Cardiac muscle cell (in vitro differentiated cells and primary cell): Measurements from ENCODE around the gene MRPL40. TPM values are rescaled to one million over a fixed set of nuclear protein-coding genes. Genes with fewer than 3 reads are reported as not detected.
A peak's percentile ranks its signal among the peaks of the same experiment; 100 is the strongest.

Experiments
- DNase-seq, 2 donors: peaks; one replicate each; pipeline versions ENCODE4 v3.0.0 to v3.0.0-alpha.2; 2010 to 2017; ENCODE audit warnings: low read depth in 1 of 2, low spot score in 1 of 2
- H3K27ac ChIP-seq: fragments of 200-600 bp; sonication (generic); 2 replicates; pipeline ENCODE4 v1.5.1; 2016
- H3K27me3 ChIP-seq: fragments of 200-600 bp; sonication (generic); 2 replicates; pipeline ENCODE4 v1.6.0; 2016; ENCODE audit warnings: control low read depth
- H3K36me3 ChIP-seq: fragments of 200-600 bp; sonication (generic); 2 replicates; pipeline ENCODE4 v1.5.1; 2016; ENCODE audit warnings: control low read depth
- H3K4me1 ChIP-seq: fragments of 200-600 bp; sonication (generic); 2 replicates; pipeline ENCODE4 v1.8.1; 2017; ENCODE audit warnings: low read depth, mild to moderate bottlenecking, mixed run types
- H3K4me3 ChIP-seq: fragments of 200-600 bp; sonication (generic); 2 replicates; pipeline ENCODE4 v1.5.1; 2016; ENCODE audit warnings: mild to moderate bottlenecking
- H3K9me3 ChIP-seq: fragments of 200-600 bp; sonication (generic); 2 replicates; pipeline ENCODE4 v1.5.1; 2017; ENCODE audit warnings: low read depth, mild to moderate bottlenecking, control low read depth
- CTCF ChIP-seq: IDR thresholded peaks from 2 replicates; pipeline ENCODE4 v1.5.1; 2012; ENCODE audit warnings: low read depth, mild to moderate bottlenecking, low read length
- polyA plus RNA-seq: library from polyadenylated mRNA; unstranded; fragments of >200 nt; fragmentation: Nextera tagmentation; extraction: Ambion mirVana; gene quantifications from 2 replicates; pipeline ENCODE4 v1.2.1, GENCODE V29; 2016
- total RNA-seq: library from RNA; depleted of rRNA; stranded (reverse); fragments of >200 nt; gene quantifications from 2 replicates; pipeline ENCODE4 v1.2.3, GENCODE V29; 2016

The MRPL40 gene
- total and polyA plus RNA-seq, 2 experiments from 2014 or later = 38.7 to 91.3 TPM

GRCh38 chr22:19387575-19387974 is 44.8 kb upstream of the MRPL40 start:
- peaks cover 79% of the 10 kb centered on the region for H3K36me3 ChIP-seq
- DNase-seq = no peak
- TF ChIP-seq CTCF = no peak
- H3K9me3 ChIP-seq = no peaks in the 10 kb centered on the region
- H3K4me1 ChIP-seq = no peaks in the 10 kb centered on the region
- H3K4me3 ChIP-seq = no peak overlapping the region
- H3K27ac ChIP-seq = peak overlapping the region; percentile 39
- no peaks in the 10 kb centered on the region for H3K27me3 ChIP-seq

GRCh38 chr22:19393704-19394103 is 38.6 kb upstream of the MRPL40 start:
- no peak overlapping the region for H3K27ac ChIP-seq
- no peak overlapping the region for H3K4me3 ChIP-seq
- H3K27me3 ChIP-seq = no peaks in the 10 kb centered on the region
- TF ChIP-seq CTCF = no peak
- no peaks in the 10 kb centered on the region for H3K9me3 ChIP-seq
- peaks cover 19% of the 10 kb centered on the region for H3K4me1 ChIP-seq
- no peak for DNase-seq
- peaks cover 58% of the 10 kb centered on the region for H3K36me3 ChIP-seq

- no peak for TF ChIP-seq CTCF
- Histone ChIP-seq H3K27ac (no peak overlapping the region), H3K9me3 (no peaks in the 10 kb centered on the region), H3K4me3 (no peak overlapping the region), H3K27me3 (no peaks in the 10 kb centered on the region), H3K36me3 (peaks cover 50% of the 10 kb centered on the region), H3K4me1 (peaks cover 19% of the 10 kb centered on the region)
- no peak for DNase-seq
Measured at GRCh38 chr22:19394274-19395050, 37.9 kb upstream of the MRPL40 start.

- Histone ChIP-seq H3K9me3 (no peaks in the 10 kb centered on the region), H3K27ac (no peak overlapping the region), H3K4me1 (peaks cover 19% of the 10 kb centered on the region), H3K4me3 (no peak overlapping the region), H3K27me3 (no peaks in the 10 kb centered on the region), H3K36me3 (peaks cover 45% of the 10 kb centered on the region)
- no peak for TF ChIP-seq CTCF
- DNase-seq = no peak
Measured at GRCh38 chr22:19395276-19395675, 37.1 kb upstream of the MRPL40 start.

- no peak for TF ChIP-seq CTCF
- Histone ChIP-seq H3K27ac (peak overlapping the region; percentile 97), H3K9me3 (no peaks in the 10 kb centered on the region), H3K4me1 (peaks cover 19% of the 10 kb centered on the region), H3K4me3 (no peak overlapping the region), H3K27me3 (no peaks in the 10 kb centered on the region), H3K36me3 (peaks cover 39% of the 10 kb centered on the region)
- no peak for DNase-seq
Measured at GRCh38 chr22:19396561-19396933, 35.8 kb upstream of the MRPL40 start.
